ENCODE data around the gene KLHL35.
"Not testable (repeated sequence)": the region's sequence is repeated elsewhere in the genome, so short reads cannot be mapped to it uniquely, and the experiment has no call there.

KLHL35 gene

GRCh38 chr11:75422248-75423231 lies 10.5 kb downstream of the KLHL35 start:
- DNase-seq, result no peak

DNA sequence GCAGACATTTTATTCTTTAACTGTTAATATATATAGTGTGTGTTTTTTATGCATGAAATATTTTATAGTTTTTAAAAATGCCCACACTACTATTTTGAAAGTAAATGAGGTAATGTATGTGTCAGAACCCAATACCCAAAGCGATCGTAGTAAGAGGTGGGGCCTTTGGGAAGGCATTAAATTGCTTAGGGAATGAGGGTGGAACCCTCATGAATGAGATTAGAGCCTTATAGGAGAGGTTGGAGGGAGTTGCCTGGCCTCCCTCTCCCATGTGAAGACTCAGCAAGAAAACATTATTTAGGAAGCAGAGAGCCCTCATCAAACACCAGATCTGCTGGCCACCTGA lies 11.1 kb downstream of the KLHL35 start:
- no peak for DNase-seq

DNA sequence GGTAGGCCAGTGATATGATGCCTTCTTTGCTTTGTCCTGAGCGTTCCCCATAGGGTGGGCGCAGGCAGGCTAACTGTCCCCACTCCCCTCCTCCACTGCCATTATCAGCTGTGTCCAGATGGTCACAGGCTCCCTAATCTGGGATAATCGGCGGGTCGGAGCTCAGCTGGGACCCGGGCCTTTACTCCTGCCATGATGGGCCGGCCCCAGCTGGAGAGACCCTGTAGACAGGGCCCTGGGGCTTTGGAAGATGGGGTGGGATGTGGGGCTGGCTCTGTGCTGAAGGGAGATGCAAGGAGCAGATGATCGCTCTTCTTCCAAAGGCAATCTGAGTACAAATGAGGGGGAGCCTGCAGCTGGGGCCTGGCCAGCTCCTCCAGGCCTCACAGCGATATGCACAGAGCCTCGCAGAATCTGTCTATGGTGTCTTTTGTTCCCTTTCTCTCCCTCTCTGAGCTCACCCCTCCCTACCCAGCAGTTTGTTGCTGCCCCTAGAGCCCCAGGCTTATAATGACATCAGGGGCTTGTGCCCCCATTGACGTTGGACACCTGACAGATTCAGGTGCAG lies 11.9 kb downstream of the KLHL35 start:
- DNase-seq, result no peak

GRCh38 chr11:75420224-75421034 lies 12.6 kb downstream of the KLHL35 start:
- DNase-seq, result no peak

DNA sequence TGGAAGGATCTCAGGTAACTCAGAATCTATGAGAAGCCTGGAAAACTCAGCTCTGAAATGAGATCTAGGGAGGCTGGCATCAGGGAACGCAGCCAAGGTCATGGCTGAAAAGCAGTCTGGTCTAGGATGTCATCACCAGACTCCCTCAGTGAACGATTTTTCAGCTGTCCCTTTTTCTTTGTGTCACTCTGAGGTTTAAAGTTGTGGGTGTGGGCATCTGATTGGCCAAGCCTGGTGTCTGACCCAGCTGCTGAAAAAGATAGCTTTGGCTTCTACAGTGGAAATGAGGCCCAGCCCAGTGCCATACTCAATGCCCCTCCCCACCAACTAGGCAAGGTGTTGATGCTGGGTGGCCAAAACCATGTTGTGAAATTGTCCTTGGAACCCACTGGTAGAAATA lies 19.1 kb downstream of the KLHL35 start:
- DNase-seq, result no peak

GRCh38 chr11:75413146-75413545 lies 19.9 kb downstream of the KLHL35 start:
- DNase-seq, result not testable (repeated sequence)

DNA sequence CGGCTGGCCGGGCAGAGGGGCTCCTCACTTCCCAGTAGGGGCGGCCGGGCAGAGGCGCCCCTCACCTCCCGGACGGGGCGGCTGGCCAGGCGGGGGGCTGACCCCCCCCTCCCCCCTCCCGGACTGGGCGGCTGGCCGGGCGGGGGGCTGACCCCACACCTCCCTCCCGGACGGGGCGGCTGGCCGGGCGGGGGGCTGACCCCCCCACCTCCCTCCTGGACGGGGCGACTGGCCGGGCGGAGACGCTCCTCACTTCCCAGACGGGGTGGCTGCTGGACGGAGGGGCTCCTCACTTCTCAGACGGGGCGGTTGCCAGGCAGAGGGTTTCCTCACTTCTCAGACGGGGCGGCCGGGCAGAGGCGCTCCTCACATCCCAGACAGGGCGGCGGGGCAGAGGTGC lies 23.0 kb downstream of the KLHL35 start:
- not testable (repeated sequence) for DNase-seq

GRCh38 chr11:75408957-75409219 lies 24.1 kb downstream of the KLHL35 start:
- DNase-seq, result no peak

DNA sequence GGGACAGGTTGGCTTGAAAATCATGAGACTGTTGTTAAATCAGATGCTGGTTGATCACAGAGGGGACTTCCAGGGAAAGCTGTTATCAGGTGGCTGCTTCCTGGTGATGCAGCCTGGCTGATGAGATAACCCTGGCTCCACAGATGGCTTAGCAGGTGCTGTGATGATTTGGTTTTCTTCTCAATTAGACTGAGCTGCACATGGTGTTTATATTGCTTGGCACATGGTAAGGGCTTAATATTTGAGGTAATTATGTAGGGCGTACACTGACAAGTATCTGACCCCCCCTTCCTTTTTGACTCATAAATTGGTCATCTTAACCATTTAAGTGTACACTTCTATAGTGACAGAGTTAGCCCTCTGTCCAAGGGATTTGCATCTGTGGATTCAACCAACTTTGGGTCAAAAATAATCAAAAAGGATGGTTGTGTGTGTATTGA lies 26.6 kb downstream of the KLHL35 start:
- no peak for DNase-seq

DNA sequence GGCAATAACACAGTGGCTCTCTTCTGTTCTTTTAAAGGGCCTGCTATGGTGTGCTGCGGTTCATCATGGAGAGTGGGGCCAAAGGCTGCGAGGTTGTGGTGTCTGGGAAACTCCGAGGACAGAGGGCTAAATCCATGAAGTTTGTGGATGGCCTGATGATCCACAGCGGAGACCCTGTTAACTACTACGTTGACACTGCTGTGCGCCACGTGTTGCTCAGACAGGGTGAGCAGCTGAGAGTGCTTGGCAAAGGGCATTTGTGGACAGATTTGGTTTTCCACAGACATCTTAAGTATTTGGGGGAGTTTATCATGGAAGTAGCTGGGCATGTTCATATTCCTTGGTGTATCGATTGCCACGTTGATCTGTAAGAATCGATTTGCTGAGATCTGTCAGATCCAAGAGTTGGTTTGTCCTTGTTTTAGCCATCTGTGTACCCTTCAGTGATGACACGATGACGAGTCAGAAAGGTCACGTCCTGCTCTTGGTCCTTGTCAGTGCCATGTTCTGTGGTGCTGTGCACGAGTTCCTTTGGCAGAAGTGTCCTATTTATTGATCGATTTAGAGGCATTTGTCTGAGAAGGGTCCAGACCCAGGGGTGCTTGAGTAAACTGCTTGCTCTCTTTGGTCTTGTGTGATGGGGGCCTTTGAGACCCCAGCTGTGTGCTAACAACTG lies 28.9 kb downstream of the KLHL35 start:
- DNase-seq, result no peak

DNA sequence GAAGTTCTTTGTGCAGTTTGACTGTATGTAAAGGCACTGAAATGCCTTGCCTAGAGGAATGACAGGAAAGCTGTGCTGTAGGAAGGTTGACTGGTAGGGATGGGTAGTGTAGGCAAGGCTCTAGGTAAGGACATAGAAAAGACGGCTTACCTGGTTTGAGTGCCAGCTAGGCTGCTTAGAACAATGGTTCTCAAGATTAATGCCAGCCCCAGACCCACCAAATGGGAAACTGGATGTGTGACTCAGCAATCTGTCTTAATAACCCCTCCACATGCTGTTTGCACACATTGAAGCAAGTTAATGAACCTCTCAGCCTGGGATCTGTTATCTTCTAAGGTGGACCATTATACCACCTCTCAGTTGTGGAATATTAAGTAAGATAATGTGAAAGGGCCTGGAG lies 30.0 kb downstream of the KLHL35 start:
- DNase-seq, result no peak

GRCh38 chr11:75402002-75402773 lies 30.8 kb downstream of the KLHL35 start:
- no peak for DNase-seq

- no peak for DNase-seq
Measured at GRCh38 chr11:75400146-75400865, 32.7 kb downstream of the KLHL35 start.

DNA sequence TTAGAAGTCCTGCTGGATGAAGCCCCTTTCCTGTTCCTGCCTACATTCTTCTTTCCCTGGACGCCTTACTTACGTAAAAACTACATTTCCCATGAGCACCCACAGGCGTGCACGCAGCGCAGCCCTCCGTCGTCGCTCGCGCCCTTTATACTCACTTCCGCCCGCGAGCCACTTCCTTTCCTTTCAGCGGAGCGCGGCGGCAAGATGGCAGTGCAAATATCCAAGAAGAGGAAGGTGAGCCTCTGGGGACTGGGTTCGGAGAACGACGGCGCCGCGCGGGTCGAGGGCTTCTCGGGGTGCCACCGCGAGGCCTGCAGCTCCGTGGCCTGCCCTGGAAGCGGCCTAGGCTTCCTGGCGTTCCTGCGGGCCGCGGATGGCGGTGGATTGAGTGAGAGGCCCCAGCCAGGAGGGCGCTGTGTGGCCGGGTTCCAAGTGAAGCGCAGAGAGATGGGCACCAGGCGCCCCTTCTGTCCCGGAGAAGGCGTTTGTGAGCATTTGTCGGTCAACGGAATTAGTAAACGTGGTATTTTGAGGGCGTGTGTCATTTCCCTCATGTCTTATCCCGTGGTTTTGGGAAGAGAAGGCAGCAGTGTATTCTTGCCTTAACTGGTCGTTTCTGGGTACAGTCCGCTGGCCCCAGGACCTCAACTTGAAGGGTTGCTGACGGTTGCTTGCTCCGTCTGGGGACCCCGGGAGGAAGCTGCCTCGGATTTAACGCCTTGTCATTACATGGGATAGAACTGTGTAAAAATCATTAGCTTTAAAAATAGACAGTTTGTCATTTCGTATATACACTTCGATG lies 33.5 kb downstream of the KLHL35 start, which contains the start of gene RPS3:
Gene RPS3 (plus strand): TSS at position 175 of the 802 bp plus-strand sequence. CDS start 30 bp downstream, at position 205.
- DNase-seq, result peak; percentile 82

GRCh38 chr11:75398906-75399305 lies 34.1 kb downstream of the KLHL35 start:
- DNase-seq, result no peak

GRCh38 chr11:75394085-75394840 lies 38.7 kb downstream of the KLHL35 start:
- no peak for DNase-seq

DNA sequence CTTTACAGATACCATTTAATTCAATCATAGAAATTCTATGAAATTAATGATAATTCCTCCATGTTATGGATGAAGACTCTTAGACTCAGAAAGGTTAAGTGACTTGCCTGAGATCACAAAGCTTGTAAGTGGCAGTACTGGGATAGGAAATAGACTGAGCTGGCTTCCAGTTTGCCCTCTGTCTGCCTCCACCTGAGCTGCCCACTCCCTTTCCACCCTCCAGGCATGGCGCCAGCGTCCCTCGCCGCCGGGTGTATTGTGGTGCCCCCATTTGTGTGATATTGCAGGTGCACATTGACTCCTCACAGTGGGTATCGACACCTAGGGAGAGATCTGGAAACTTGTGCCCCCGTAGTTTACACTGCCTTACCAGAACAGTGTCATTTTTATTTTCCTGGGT lies 43.1 kb downstream of the KLHL35 start:
- no peak for DNase-seq

DNA sequence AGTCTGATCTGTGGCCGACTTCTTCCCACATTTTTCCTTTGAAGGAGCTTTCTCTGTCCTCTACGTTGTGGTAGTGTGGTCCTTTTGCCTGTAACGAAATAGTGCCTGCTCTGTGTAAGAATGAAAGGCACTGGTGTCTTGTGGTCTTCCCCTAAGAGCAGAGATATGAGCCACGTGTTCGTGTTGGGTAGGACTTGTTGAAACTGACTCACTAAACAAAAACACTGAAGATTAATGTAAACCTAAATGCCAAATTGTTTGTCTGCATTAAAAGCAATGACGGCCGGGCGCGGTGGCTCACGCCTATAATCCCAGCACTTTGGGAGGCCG lies 43.8 kb downstream of the KLHL35 start:
- no peak for DNase-seq

DNA sequence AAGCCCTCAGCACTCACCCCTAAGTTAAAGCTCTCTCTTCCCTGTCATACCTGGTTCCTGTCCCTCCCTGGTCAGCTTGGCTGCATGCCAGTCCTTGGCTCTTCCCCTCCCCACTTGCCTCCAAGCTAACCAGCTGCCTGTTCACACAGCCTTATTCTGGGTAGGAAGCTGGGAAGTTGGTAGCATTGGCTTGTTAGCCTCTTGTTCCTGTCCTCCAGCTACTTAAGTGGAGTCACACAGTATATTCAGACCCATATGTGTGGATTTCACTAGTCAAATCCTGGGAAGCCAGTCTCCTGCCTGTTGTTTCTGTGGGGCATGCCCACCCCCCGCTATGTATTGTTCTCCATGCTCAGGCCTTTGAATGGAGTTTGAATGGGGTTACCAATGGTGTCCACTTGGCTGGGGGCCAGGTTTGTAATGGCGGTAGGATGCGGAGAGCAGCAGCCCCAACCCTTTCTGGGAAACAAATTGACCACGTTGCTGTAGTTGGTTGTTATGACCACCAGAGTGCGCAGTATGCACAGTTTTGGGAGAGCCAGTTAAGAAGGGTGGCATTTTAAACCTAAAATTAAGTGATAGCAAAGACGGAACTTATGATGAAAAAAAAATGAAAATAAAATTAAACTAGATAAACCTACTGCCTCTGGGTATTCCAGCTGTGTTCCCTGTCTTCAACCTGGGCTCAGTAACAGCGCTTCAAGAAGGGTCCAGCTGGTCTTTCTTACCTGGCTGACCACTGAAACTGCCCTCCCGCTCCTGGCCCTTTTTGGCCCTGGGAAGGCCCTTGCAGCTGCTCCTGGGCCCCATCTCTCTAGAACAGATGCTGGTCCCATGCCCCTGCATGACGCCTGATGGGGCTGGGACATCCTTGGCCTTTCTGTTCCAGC lies 44.4 kb downstream of the KLHL35 start:
- peak; percentile 43 for DNase-seq
